DOHH2 (cell line): ENCODE results near the gene SLC2A2.

Source experiments
- H3F3A ChIP-seq: fragments of 200-600 bp; sonication (generic), shearing (Covaris generic); 2 replicates; pipeline ENCODE4 v1.6.0; 2016; ENCODE audit warnings: antibody characterized with exemption, mild to moderate bottlenecking; ENCODE audit not compliant: control insufficient read depth, insufficient read depth
- H3K27ac ChIP-seq: fragments of 200-600 bp; sonication (generic); 2 replicates; pipeline ENCODE4 v1.5.1; 2014; ENCODE audit warnings: low read depth, mild to moderate bottlenecking, low read length, moderate library complexity
- H3K27me3 ChIP-seq: fragments of 200-600 bp; sonication (generic); 2 replicates; pipeline ENCODE4 v1.6.1; 2014; ENCODE audit warnings: mild to moderate bottlenecking, low read length, mixed read lengths; ENCODE audit not compliant: control insufficient read depth
- H3K36me3 ChIP-seq: fragments of 200-600 bp; sonication (generic); 2 replicates; pipeline ENCODE4 v1.6.1; 2014; ENCODE audit warnings: mild to moderate bottlenecking, low read length, moderate library complexity, mixed read lengths; ENCODE audit not compliant: control insufficient read depth
- H3K4me1 ChIP-seq: fragments of 200-600 bp; sonication (generic); 2 replicates; pipeline ENCODE4 v1.6.1; 2014; ENCODE audit warnings: mild to moderate bottlenecking, low read length, mixed read lengths; ENCODE audit not compliant: control insufficient read depth
- H3K4me2 ChIP-seq: fragments of 200-600 bp; sonication (generic); 2 replicates; pipeline ENCODE4 v1.6.0; 2014; ENCODE audit warnings: mild to moderate bottlenecking, low read length, moderate library complexity
- H3K4me3 ChIP-seq: fragments of 200-600 bp; sonication (generic); 2 replicates; pipeline ENCODE4 v1.5.1; 2014; ENCODE audit warnings: mild to moderate bottlenecking, low read length, mixed read lengths
- H3K79me2 ChIP-seq: fragments of 200-600 bp; sonication (generic); 2 replicates; pipeline ENCODE4 v1.6.1; 2014; ENCODE audit warnings: mild to moderate bottlenecking, low read length, mixed read lengths; ENCODE audit not compliant: control insufficient read depth
- H3K9me2 ChIP-seq: fragments of 200-600 bp; sonication (generic); replicated peaks from 2 replicates; pipeline ENCODE4 v1.6.1; 2014; ENCODE audit warnings: mild to moderate bottlenecking, low read length, mixed read lengths; ENCODE audit not compliant: control insufficient read depth
- H3K9me3 ChIP-seq: fragments of 200-600 bp; sonication (generic); 2 replicates; pipeline ENCODE4 v1.6.1; 2014; ENCODE audit warnings: antibody characterized with exemption, low read length, mixed read lengths; ENCODE audit not compliant: control insufficient read depth, insufficient read depth
- H4K20me1 ChIP-seq: fragments of 200-600 bp; sonication (generic); 2 replicates; pipeline ENCODE4 v1.6.0; 2014; ENCODE audit warnings: low read depth, mild to moderate bottlenecking, antibody characterized with exemption, low read length, moderate library complexity; ENCODE audit not compliant: control insufficient read depth, insufficient read depth
- CTCF ChIP-seq: fragments of 200-600 bp; sonication (generic); IDR thresholded peaks from one replicate; pipeline ENCODE4 v1.5.1; 2014; ENCODE audit warnings: antibody characterized with exemption, mild to moderate bottlenecking, low read depth, low read length; ENCODE audit not compliant: poor library complexity, severe bottlenecking
- EZH2phosphoT487 ChIP-seq: fragments of 200-600 bp; sonication (generic); IDR thresholded peaks from 2 replicates; pipeline ENCODE4 v1.6.1; 2017; ENCODE audit warnings: borderline replicate concordance, mild to moderate bottlenecking, antibody characterized with exemption, low read length, moderate library complexity, mixed read lengths

SLC2A2 gene

GRCh38 chr3:170989100-170989648 lies 37.3 kb downstream of the SLC2A2 start:
- no peak overlapping the region for H3K27ac ChIP-seq

GRCh38 chr3:170988378-170988777 lies 38.1 kb downstream of the SLC2A2 start:
- H3K4me1 ChIP-seq, result no peaks in the 10 kb centered on the region
- no peak for TF ChIP-seq CTCF
- no peak for TF ChIP-seq EZH2phosphoT487
- H4K20me1 ChIP-seq, result no peaks in the 10 kb centered on the region
- no peaks in the 10 kb centered on the region for H3K36me3 ChIP-seq
- H3F3A ChIP-seq, result no peaks in the 10 kb centered on the region
- H3K4me2 ChIP-seq, result no peak overlapping the region
- H3K9me2 ChIP-seq, result no peaks in the 10 kb centered on the region
- no peaks in the 10 kb centered on the region for H3K79me2 ChIP-seq
- H3K4me3 ChIP-seq, result no peak overlapping the region
- H3K27me3 ChIP-seq, result no peaks in the 10 kb centered on the region
- no peaks in the 10 kb centered on the region for H3K9me3 ChIP-seq
- no peak overlapping the region for H3K27ac ChIP-seq

More at GRCh38 chr3:170989100-170989648, 37.3 kb downstream of the SLC2A2 start:
- TF ChIP-seq EZH2phosphoT487 (no peak), CTCF (no peak)
- no peak overlapping the region for H3K4me2 ChIP-seq
- H3K4me1 ChIP-seq, result no peaks in the 10 kb centered on the region
- H3K4me3 ChIP-seq, result no peak overlapping the region
- no peaks in the 10 kb centered on the region for H3K9me2 ChIP-seq
- no peaks in the 10 kb centered on the region for H3K27me3 ChIP-seq
- no peaks in the 10 kb centered on the region for H3K9me3 ChIP-seq
- no peaks in the 10 kb centered on the region for H3K79me2 ChIP-seq
- no peaks in the 10 kb centered on the region for H3F3A ChIP-seq
- no peaks in the 10 kb centered on the region for H4K20me1 ChIP-seq
- H3K36me3 ChIP-seq, result no peaks in the 10 kb centered on the region

GRCh38 chr3:170985304-170985703 lies 41.2 kb downstream of the SLC2A2 start:
- H3K27ac ChIP-seq, result no peak overlapping the region
- no peaks in the 10 kb centered on the region for H3F3A ChIP-seq
- H3K79me2 ChIP-seq, result no peaks in the 10 kb centered on the region
- no peak overlapping the region for H3K4me3 ChIP-seq
- H3K27me3 ChIP-seq, result no peaks in the 10 kb centered on the region
- H3K36me3 ChIP-seq, result no peaks in the 10 kb centered on the region
- no peaks in the 10 kb centered on the region for H3K9me3 ChIP-seq
- no peaks in the 10 kb centered on the region for H3K4me1 ChIP-seq
- H4K20me1 ChIP-seq, result no peaks in the 10 kb centered on the region
- no peaks in the 10 kb centered on the region for H3K9me2 ChIP-seq
- H3K4me2 ChIP-seq, result no peak overlapping the region
- no peak for TF ChIP-seq CTCF
- TF ChIP-seq EZH2phosphoT487, result no peak
